ENCODE measurements around the gene MED16.

The MED16 gene

GRCh38 chr19:897442-898039 lies 4.6 kb upstream of the MED16 start:
- H3K4me3 ChIP-seq (ENCODE audit: insufficient read depth, low read length, poor library complexity, severe bottlenecking): no peak overlapping the region
- no peaks in the 10 kb centered on the region for H3K36me3 ChIP-seq (ENCODE audit: low read length)
- no peak overlapping the region for H3K9ac ChIP-seq (ENCODE audit: low read length)
- H2AFZ ChIP-seq (ENCODE audit: low read depth, low read length, severe bottlenecking): no peak overlapping the region
- TF ChIP-seq, protein P1, sequence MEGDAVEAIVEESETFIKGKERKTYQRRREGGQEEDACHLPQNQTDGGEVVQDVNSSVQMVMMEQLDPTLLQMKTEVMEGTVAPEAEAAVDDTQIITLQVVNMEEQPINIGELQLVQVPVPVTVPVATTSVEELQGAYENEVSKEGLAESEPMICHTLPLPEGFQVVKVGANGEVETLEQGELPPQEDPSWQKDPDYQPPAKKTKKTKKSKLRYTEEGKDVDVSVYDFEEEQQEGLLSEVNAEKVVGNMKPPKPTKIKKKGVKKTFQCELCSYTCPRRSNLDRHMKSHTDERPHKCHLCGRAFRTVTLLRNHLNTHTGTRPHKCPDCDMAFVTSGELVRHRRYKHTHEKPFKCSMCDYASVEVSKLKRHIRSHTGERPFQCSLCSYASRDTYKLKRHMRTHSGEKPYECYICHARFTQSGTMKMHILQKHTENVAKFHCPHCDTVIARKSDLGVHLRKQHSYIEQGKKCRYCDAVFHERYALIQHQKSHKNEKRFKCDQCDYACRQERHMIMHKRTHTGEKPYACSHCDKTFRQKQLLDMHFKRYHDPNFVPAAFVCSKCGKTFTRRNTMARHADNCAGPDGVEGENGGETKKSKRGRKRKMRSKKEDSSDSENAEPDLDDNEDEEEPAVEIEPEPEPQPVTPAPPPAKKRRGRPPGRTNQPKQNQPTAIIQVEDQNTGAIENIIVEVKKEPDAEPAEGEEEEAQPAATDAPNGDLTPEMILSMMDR (IDR thresholded peaks at IDR 0.05; ENCODE audit: insufficient read depth, low read length, poor library complexity, severe bottlenecking): no peak
- TF ChIP-seq EZH2phosphoT487 (conservative IDR thresholded peaks at IDR 0.05; ENCODE audit: low read length): no peak
- H4K20me1 ChIP-seq (ENCODE audit: low read depth, low read length): no peaks in the 10 kb centered on the region
- no peak overlapping the region for H3K4me2 ChIP-seq (ENCODE audit: low read depth, low read length, poor library complexity, severe bottlenecking)
- H3K79me2 ChIP-seq (ENCODE audit: insufficient read depth, low read length): 0 out of 2 replicates have a peak, but pooled peaks cover under 1% of the 10 kb centered on the region
- H3K27ac ChIP-seq (ENCODE audit: low read depth, low read length): no peak overlapping the region
- no peaks in the 10 kb centered on the region for H3K9me2 ChIP-seq (replicated peaks; ENCODE audit: insufficient read depth, low read length)
- no peaks in the 10 kb centered on the region for H3K27me3 ChIP-seq (ENCODE audit: low read length)
- H3K9me3 ChIP-seq (ENCODE audit: insufficient read depth, low read length): no peaks in the 10 kb centered on the region
- H3F3A ChIP-seq (ENCODE audit: insufficient read depth): peaks cover 5% of the 10 kb centered on the region; the same call in 1 of the 2 replicates

DNA sequence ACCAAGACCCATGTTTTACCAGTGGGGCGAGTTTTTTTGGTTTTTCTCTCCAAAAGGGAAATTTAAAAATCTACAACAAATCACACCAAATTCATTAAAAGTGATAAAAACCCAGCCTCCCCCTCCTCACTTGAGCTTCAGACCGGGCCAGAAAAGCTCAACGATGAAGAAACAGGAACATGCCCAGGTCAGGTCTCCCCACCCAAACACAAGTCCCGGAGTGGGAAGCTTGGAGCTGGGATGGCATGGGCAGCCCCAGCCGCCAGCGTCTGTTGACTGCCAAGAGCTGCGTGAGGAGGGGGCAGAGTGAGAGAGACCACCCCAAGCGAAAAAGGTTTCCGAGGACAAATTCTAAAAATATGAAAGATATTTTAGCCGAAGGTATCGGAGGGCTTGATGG lies 4.0 kb upstream of the MED16 start:
- no peak for TF ChIP-seq EZH2phosphoT487 (conservative IDR thresholded peaks at IDR 0.05; ENCODE audit: low read length)
- TF ChIP-seq, protein P1 (IDR thresholded peaks at IDR 0.05; ENCODE audit: insufficient read depth, low read length, poor library complexity, severe bottlenecking): no peak
- H3K4me2 ChIP-seq (ENCODE audit: low read depth, low read length, poor library complexity, severe bottlenecking): no peak overlapping the region
- H2AFZ ChIP-seq (ENCODE audit: low read depth, low read length, severe bottlenecking): no peak overlapping the region
- no peaks in the 10 kb centered on the region for H3K27me3 ChIP-seq (ENCODE audit: low read length)
- H3K27ac ChIP-seq (ENCODE audit: low read depth, low read length): no peak overlapping the region
- no peak overlapping the region for H3K9ac ChIP-seq (ENCODE audit: low read length)
- no peaks in the 10 kb centered on the region for H3K9me2 ChIP-seq (replicated peaks; ENCODE audit: insufficient read depth, low read length)
- no peak overlapping the region for H3K4me3 ChIP-seq (ENCODE audit: insufficient read depth, low read length, poor library complexity, severe bottlenecking)
- no peaks in the 10 kb centered on the region for H3K36me3 ChIP-seq (ENCODE audit: low read length)
- H3F3A ChIP-seq (ENCODE audit: insufficient read depth): peaks cover 10% of the 10 kb centered on the region
- peaks cover 5% of the 10 kb centered on the region; the same call in 1 of the 2 replicates for H3K79me2 ChIP-seq (ENCODE audit: insufficient read depth, low read length)
- H4K20me1 ChIP-seq (ENCODE audit: low read depth, low read length): no peaks in the 10 kb centered on the region
- H3K9me3 ChIP-seq (ENCODE audit: insufficient read depth, low read length): no peaks in the 10 kb centered on the region

DNA sequence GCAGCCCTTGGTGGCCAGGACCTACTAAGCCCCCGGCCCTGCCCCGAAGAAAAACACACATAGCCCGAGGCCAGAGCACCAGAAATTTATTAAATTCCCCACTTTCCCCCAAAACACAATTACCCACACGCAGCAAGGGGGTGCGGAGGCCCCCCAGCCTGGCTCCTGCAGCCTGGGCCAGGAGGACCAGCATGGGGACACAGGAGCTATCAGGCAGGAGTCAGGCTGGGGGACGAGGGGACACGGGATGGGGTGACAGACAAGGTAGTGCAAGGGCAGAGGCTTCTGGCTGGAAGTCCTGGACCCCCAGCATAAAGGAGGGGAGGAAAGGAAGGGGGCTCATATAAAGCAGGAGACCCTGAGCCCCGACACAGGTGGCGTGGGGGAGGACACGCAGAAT lies 3.4 kb upstream of the MED16 start:
- TF ChIP-seq, protein P1 (IDR thresholded peaks at IDR 0.05; ENCODE audit: insufficient read depth, low read length, poor library complexity, severe bottlenecking): no peak
- no peak for TF ChIP-seq EZH2phosphoT487 (conservative IDR thresholded peaks at IDR 0.05; ENCODE audit: low read length)
- H3K27me3 ChIP-seq (ENCODE audit: low read length): no peaks in the 10 kb centered on the region
- H3K4me3 ChIP-seq (ENCODE audit: insufficient read depth, low read length, poor library complexity, severe bottlenecking): no peak overlapping the region
- no peak overlapping the region for H2AFZ ChIP-seq (ENCODE audit: low read depth, low read length, severe bottlenecking)
- H3K79me2 ChIP-seq (ENCODE audit: insufficient read depth, low read length): peaks cover 5% of the 10 kb centered on the region; the same call in 1 of the 2 replicates
- no peaks in the 10 kb centered on the region for H3K36me3 ChIP-seq (ENCODE audit: low read length)
- H3K9me2 ChIP-seq (replicated peaks; ENCODE audit: insufficient read depth, low read length): no peaks in the 10 kb centered on the region
- H3K9ac ChIP-seq (ENCODE audit: low read length): no peak overlapping the region
- H4K20me1 ChIP-seq (ENCODE audit: low read depth, low read length): no peaks in the 10 kb centered on the region
- no peaks in the 10 kb centered on the region for H3K9me3 ChIP-seq (ENCODE audit: insufficient read depth, low read length)
- H3K4me2 ChIP-seq (ENCODE audit: low read depth, low read length, poor library complexity, severe bottlenecking): no peak overlapping the region
- H3K27ac ChIP-seq (ENCODE audit: low read depth, low read length): no peak overlapping the region
- peaks cover 12% of the 10 kb centered on the region for H3F3A ChIP-seq (ENCODE audit: insufficient read depth)
